HG03342 (cell line): ENCODE results near the gene EBP.

Experiments used
- ATAC-seq: cut with Tn5 transposase; IDR thresholded peaks from one replicate; pipeline ENCODE4 v1.9.1; 2021; ENCODE audit warnings: mild to moderate bottlenecking, moderate library complexity; ENCODE audit not compliant: unreplicated experiment

EBP gene

GRCh38 chrX:48521353-48522243 lies at the start of gene EBP:
Gene EBP, plus strand, starts transcription at chrX:48521808. Its CDS starts 1,964 bp downstream, at chrX:48523772.
- peak; percentile 95 for ATAC-seq

- no peak for ATAC-seq
Observed at GRCh38 chrX:48472225-48472624, 49.4 kb upstream of the EBP start.

- ATAC-seq: no peak
Observed at GRCh38 chrX:48472851-48473703, 48.5 kb upstream of the EBP start.

- no peak for ATAC-seq
Observed at GRCh38 chrX:48473704-48473990, 48.0 kb upstream of the EBP start.

- no peak for ATAC-seq
Observed at GRCh38 chrX:48474127-48474526, 47.5 kb upstream of the EBP start.

- ATAC-seq: no peak
Observed at GRCh38 chrX:48474581-48474980, 47.0 kb upstream of the EBP start.

GRCh38 chrX:48475296-48475695 lies 46.3 kb upstream of the EBP start:
- no peak for ATAC-seq

GRCh38 chrX:48475774-48476577 lies 45.6 kb upstream of the EBP start, which contains the start of gene FTSJ1:
Gene FTSJ1, plus strand, starts transcription at chrX:48476199. Its CDS starts 1,849 bp downstream, at chrX:48478048.
- peak; percentile 79 for ATAC-seq

GRCh38 chrX:48476919-48477318 lies 44.7 kb upstream of the EBP start:
- ATAC-seq: no peak

- ATAC-seq: no peak
Observed at GRCh38 chrX:48477960-48478755, 43.5 kb upstream of the EBP start.

GRCh38 chrX:48478806-48479205 lies 42.8 kb upstream of the EBP start:
- no peak for ATAC-seq

- no peak for ATAC-seq
Observed at GRCh38 chrX:48480142-48480541, 41.5 kb upstream of the EBP start.

GRCh38 chrX:48480583-48480982 lies 41.0 kb upstream of the EBP start:
- no peak for ATAC-seq

GRCh38 chrX:48482526-48482925 lies 39.1 kb upstream of the EBP start:
- ATAC-seq: no peak

- ATAC-seq: no peak
Observed at GRCh38 chrX:48487362-48487798, 34.2 kb upstream of the EBP start.

GRCh38 chrX:48488034-48488433 lies 33.6 kb upstream of the EBP start:
- no peak for ATAC-seq

- no peak for ATAC-seq
Observed at GRCh38 chrX:48489296-48489695, 32.3 kb upstream of the EBP start.

GRCh38 chrX:48489892-48490291 lies 31.7 kb upstream of the EBP start:
- no peak for ATAC-seq

- ATAC-seq: no peak
Observed at GRCh38 chrX:48490661-48491060, 30.9 kb upstream of the EBP start.

GRCh38 chrX:48491809-48492208 lies 29.8 kb upstream of the EBP start:
- ATAC-seq: no peak
